GM04504 (cell line): ENCODE results near the gene PANX2.
"Not testable (repeated sequence)": the region's sequence is repeated elsewhere in the genome, so short reads cannot be mapped to it uniquely, and the experiment has no call there.

Experiments
- DNase-seq: peaks from one replicate; pipeline ENCODE4 v3.0.0-alpha.2; 2012; ENCODE audit warnings: low read depth

Gene PANX2

GRCh38 chr22:50147258-50148165 lies 23.0 kb upstream of the PANX2 start:
- DNase-seq = not testable (repeated sequence)

DNA sequence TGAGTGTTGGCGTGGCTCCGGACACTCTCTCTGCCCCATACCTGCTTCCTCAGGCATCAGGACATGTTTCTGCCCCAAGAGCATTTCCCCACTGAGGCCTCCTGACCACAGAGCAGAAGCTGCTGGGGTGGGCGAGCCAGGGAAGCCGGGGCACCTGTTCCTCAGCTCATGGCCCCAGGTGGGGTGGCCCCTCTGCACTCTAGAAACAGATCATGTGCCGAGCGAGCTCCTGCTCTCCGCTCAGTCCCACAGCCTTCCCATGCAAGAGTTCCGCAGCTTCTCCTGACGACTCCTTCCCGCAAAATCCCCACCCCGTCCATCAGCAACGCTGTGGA lies 22.4 kb upstream of the PANX2 start:
- DNase-seq = no peak

DNA sequence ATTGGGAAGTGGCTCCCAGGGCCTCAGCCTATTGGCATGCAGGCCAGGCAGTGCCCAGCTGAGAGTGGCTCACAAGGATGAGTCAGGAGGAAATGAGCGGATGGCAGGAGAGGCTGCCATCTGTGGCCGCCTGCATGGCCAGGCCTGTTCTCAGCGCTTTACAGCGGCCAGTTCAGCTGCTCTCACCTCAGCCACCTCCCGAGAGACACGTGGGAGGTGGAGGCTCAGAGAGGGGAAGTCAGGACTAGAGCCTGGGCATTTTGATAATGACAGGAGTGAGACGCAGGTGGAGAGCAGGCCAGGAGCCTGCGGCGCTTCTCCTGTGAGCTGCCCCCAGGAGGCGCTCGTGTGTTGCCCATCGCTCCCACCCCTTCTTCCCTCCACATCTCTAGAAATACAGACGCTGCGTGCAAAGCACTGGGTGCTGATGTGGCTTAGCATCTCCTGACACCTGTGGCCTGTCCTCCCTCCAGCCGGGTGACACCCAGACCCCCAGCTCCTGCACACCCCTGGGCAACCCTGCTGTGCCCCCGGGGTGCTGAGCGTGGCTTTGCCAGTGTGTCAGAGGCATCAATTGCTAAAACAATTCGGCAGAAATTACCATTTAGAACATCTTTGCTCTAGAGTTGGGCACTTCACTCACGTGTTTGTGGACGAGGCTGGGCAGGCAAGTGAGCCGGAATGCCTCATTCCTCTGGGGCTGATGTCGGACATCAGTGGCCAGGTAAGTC lies 21.4 kb upstream of the PANX2 start:
- no peak for DNase-seq

GRCh38 chr22:50150161-50151129 lies 20.1 kb upstream of the PANX2 start:
- no peak for DNase-seq

DNA sequence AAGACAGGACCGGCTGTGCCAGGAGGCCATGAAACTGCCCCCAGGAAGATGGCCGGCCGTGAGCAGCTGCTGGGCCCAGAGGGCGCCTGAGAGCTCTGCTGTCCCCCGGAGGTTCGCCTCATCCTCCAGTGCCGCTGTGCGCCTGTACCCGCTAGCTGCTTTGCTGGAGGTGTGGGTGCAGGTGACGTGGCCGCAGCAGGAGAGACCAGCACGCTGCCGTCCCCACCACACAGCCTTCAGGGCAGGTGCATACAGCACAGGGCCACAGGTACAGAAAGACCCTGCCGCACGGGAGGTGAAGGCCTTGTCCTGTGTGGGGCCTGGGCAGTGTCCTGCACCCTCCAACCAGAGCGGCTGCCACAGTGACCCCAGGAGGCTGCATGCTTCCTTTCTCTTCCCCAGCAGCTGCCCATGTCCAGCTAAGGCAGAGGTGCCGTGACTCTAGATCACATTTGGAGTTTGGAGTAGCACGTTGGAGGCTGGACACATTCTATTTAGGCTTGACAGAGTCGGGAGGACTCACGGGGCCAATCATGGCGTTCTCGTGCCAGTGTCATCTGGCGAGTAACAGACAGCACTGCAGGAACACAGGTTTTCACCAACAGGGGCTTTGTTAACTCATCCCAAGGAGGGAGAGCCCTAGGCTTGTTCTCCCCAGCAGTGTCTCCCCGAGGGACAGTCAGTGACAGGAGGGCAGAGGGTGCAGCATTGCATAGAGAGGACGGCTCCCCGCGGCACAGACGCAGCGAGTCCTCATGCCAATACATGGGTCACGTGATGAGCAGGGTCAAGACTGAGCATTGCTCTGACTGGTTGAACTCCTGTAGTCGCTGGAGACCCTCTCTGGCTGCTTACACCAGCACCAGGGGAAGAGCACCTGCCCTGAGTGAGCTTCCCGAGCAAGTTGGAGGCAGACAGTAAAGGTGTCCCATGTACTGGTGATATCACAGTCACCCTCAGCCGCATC lies 18.7 kb upstream of the PANX2 start:
- no peak for DNase-seq

DNA sequence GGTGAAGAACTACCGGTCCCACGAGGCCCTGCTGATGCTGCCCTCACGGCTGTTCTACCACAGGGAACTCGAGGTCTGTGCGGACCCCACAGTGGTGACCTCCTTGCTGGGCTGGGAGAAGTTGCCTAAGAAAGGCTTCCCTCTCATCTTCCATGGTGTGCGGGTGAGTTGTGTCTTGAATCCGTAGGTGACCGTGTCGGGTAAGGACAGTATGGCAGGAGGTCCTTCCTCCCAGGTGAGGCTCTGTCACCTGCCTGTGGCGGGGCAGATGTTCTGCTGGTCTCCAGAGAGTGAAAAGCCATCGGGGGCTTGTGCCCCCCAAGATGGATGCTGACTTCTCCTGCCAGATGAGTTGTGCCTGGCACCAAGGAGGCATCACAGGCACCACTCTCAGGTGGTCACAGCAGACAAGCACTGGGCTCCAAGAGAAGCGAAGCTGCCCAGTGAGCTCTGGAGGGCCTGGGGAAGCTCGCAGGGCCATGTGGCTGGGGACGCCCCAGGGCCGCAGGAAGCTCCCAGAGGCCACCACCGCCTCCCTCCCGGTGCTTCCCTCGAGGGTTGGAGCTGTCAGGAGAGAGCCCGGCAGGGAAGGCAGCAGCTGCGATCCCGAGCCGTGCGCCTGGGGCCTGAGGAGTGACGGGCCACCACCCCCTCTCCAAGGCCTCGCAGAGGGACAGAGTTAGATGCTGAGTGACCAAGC lies 17.3 kb upstream of the PANX2 start:
- DNase-seq = no peak

- no peak for DNase-seq
Observed at GRCh38 chr22:50153756-50154140, 16.8 kb upstream of the PANX2 start.

- DNase-seq = no peak
Observed at GRCh38 chr22:50157709-50158375, 12.7 kb upstream of the PANX2 start.

DNA sequence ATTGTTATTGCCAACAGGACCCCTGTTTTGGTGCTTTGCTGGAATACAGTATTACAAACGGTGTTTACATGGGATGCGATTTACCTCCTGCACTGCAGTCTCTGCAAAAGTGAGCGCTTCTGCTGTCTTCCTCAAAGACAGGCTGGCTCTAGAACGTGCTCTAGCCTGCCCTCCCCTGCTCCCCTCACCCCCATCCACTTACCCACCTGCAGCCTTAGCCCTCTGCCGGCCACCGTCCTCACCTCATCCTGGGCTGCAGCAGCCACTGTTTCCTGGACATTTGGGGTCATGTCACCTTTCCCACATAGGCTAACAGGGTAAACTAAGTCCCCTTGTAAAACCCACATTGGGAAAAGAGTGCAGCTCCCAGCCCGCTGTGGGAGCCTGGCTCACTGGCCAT lies 9.6 kb upstream of the PANX2 start:
- DNase-seq = no peak

DNA sequence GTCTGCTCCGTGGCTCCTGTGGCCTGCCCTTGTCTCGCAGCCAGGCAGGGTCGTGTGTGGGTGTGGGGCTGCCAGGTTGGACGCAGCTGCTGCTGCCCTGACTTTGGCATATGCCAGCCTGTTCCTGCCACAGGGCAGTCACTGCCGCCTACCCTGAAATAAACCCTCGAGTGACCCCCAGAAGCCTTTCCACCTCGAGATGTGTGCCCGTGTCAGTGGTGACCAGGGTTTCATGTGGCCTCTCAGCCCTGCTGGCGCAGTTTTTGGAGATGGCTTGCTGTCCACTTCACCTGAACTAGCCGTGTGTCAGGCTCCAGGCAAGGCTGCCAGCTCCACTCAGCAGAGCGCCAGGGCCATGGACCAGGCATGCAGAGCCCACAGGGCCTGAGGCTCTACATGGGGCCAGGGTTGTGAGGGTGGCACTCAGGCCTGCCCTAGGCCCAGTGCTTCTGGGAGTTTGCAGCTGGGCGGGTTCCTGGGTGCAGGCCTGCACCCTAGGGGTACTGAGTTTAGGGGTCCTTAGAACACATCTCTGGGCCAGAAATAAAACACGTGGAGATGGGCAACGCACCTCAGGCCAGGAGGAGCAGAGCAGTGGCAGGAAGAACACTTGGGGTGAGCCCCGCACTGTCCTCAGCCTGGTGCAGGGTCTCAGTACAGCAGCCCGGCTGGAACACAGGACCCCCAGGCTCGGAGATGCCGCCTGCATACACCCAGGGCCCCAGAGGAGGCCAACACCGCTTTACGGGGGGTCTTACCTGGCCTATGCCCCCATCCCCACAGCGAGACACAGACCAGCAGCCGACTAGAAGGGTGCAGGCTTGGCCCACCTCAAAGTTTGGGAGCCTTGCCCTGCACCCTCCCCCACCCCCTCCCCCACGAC lies 8.8 kb upstream of the PANX2 start:
- no peak for DNase-seq

GRCh38 chr22:50162391-50162956 lies 8.1 kb upstream of the PANX2 start:
- DNase-seq = no peak

DNA sequence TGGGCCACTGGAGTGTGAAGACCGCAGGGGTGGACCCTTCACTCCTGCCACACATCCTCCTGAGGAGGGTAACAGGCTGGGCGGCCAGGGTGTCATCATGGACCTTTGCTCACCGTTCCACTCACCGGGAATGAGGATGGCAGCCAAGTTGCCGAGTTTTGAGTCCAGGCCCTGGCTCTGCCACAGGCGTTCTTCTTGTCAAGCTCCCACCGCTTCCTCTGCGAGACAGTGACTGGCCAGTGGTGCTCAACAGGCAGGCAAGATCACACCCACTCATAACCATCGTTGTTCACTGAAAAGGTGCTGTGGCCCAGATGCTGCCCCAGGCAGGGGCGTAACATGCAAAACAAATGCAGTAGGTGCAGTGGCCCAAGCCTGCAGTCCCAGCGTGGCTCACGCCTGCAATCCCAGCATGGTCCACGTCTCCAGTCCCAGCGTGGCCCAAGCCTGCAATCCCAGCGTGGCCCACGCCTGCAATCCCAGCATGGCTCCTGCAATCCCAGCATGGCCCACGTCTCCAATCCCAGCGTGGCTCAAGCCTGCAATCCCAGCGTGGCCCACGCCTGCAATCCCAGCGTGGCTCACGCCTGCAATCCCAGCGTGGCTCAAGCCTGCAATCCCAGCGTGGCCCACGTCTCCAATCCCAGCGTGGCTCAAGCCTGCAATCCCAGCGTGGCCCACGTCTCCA lies 5.0 kb upstream of the PANX2 start:
- DNase-seq = no peak

- DNase-seq = no peak
Observed at GRCh38 chr22:50167689-50168489, 2.6 kb upstream of the PANX2 start.

DNA sequence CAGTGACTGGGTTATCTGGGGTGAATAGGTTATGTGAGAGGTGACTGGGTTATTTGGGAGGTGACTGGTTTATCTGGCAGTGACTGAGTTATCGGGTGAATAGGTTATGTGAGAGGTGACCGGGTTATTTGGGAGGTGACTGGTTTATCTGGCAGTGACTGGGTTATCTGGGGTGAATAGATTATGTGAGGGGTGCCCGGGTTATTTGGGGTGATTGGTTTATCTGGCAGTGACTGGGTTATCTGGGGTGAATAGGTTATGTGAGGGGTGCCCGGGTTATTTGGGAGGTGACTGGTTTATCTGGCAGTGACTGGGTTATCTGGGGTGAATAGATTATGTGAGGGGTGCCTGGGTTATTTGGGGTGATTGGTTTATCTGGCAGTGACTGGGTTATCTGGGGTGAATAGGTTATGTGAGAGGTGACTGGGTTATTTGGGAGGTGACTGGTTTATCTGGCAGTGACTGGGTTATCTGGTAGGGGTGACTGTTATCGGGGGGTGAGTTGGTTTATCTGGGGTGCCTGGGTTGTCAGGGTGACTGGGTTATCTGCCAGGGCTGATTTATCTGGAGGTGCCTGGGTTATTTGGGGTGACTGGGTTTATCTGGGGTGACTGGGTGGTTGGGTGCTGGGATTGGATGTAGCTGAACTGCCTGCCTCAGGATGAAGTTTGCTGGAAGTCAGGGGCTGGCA lies 1.9 kb upstream of the PANX2 start:
- not testable (repeated sequence) for DNase-seq

DNA sequence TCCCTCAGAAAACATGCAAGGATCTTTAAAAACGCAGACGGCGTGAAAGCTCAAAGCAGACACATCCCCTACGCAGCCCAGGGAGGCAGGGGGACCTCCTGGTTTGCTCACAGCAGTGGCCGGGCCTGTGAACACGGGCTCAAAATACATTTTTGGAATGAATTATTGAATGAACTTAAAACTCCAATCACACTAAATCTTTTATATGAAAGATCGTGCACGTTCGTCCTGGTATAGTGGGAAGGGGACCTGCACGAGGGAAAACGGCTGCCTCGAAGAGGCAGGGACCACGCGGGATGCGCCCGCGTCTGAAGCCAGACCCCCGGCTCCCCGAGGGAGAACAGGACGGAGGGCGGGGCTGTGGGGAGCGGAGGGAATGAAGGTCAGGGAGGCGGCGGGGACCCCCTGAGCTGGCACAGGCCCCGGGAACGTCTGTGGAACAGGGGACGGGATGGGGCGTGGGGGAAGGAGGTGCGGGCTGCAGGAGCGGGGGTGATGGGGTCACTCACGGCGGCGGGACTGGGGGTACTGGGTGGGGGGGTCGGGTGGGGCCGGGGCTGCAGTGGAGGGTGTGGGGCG lies 1.3 kb upstream of the PANX2 start:
- no peak for DNase-seq

DNA sequence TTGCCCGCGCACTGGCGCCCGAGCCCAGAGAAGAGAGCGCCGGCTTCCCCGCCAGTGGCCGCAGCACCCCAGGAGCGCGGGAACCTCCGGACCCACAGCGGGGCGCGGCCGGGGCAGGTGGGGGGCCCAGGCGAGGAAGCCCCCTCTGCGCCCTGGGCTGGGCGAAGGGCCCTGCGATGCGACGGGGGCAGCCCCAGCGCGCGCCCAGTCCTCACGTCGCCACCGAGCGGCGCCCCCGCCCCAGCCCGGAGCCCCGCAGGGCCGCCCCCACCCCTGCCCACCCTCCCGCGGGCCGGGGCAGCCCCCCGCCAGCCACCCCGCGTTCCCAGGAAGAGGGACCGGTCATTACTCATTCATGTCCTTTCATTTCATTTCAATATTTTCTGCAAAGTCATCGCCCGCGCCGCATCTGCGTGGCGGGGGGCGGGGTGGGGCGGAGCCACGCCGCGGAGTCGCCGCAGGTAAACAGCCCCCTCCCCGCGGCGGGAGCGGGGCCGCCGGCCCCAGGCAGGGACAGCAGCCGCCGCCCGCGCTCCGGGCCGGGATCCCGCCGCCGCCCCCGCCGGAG lies 673 bp upstream of the PANX2 start:
- DNase-seq = no peak
